CD4-positive, alpha-beta T cell treated with Interleukin-21 for 1 hour (primary cell): ENCODE measurements around the gene KAT7.

Experiments used
- DNase-seq: peaks from one replicate; pipeline ENCODE4 v3.0.0-alpha.2; 2020

Gene KAT7

DNA sequence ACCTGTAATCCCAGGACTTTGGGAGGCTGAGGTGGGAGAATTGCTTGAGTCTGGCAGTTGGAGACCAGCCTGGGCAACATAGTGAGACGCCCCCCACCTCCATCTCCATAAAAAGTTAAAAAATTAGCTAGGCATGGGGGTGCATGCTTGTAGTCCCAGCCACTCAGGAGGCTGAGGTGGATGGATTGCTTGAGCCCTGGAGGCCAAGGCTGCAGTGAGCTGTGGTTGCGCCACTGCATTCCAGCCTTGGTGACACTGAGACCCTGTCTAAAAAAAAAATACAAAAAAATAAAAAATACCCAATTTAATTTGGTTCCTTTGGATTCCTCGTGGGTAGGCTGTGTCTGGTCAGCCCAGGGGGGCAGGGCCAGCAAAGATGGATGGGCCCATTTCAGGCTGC, 85.4 kb downstream of the KAT7 start:
- DNase-seq = no peak

DNA sequence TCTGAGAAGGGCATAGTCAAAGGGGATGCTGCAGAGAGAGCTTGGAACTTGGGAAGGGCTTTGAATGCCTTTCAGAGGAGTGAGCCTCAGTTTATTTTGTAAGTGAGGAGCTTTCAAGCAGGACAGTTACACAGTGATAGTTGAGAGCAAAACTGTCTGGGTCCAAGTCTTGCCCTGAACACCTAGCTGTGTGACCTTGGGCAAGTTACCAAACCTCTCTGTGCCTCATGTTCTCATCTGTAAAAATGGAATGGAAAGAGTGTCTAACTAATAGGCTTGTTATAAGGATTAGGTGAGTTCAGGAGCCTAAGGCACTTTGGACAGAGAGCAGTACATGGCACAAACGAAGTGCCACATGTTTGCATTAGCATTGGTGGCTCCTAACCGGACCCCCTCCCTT, 86.4 kb downstream of the KAT7 start:
- DNase-seq = no peak

DNA sequence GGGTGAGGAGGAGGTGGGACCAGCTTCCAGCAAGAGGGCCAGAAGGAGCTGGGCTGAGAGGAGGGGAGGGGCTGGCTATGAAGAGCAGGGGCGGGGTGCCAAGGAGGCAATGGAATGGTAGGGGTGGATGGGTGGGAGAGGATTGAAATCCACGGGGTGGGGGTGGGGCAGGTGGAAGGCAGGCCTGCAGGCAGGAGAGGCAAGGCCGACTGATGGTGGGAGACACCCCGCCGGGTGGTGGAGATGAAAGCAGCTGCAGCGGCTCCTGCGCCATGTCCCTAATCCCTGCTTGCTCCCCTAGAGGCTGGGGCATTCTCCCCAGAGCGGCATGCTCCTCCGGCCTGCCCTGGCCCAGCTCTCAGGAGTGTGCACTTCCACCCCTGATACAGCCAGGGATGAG, 87.2 kb downstream of the KAT7 start:
- DNase-seq = no peak

DNA sequence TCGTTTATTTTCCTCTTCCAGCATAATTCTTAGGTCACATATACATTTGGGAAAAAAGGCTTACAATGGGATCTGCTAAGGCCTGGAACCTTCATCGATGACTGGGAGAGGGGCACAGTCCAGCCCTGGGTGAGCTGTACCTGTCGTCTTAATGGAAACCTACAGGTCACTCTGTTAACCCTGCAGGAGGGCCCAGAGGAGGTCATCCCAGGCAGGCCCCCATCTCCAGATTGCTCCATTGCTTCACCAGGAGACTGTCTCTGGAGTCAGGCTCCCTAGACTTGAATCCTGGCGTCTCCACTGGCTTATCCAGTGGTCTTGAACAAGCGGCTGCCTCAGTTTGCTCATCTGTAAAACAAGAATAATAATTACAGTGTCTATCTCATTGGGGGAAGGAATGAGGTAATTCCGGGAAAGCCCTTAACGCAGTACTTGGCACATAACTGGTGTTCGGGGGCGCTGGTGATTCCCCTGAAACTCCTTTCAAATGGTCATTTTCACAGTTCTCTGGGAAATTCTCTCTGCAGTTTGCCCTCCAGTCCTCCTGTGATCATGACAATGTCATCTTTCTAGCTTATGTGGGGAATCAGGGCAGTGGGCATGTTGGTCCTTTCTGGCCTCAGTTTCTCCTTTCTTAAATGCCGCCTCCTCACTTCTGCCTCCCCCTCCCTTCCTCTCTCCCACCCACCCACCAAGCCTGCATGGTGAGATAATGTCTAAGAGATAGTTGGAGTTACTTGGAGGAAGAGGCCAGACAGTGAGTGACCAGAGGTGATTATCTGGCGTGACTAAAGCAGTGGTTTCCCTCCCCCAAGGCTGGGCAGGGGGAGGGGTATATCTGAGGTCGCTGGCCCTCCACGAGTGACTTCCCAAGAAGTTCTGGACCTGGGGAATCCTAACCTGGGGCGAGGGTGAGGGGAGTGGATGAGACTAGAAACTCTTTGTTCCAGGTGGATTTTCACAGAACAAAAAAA, 90.7 kb downstream of the KAT7 start:
- no peak for DNase-seq

DNA sequence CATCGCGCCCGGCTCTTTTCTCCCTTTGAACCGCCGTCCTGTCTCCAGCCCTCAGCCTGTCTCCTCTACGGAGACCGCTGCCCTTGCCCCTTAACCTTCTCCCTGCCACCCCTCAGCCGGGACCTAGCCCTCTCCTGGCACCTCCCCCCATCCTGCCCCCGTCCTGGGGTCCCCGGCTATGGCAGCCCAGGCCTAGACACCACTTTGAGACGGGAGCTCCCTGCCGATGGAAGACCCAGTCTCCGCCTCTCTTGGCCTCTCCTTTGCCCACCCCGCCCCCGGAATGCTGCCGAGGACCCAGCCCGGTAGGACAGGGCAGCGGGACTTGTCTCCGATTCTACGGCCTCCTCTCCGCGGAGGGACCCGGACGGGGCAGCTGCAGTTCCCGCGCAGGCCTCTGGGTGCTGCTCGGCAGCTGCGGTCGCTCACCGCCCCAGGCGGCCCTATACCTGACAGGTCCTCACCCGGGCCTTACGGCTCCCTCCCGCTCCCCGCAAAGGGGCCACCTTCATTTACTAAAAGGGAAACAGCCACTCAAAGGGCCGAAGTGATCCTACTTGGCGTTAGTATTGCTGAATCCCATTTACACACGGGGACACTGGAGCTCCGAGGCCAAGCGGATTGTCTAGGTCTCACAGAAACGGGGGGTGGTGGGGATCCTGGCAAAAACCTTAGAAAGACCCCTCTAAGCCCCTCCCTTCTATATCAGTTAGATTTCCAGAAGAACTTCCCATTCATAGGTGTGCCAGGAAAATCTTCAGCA, 92.0 kb downstream of the KAT7 start:
- DNase-seq = peak; percentile 69

DNA sequence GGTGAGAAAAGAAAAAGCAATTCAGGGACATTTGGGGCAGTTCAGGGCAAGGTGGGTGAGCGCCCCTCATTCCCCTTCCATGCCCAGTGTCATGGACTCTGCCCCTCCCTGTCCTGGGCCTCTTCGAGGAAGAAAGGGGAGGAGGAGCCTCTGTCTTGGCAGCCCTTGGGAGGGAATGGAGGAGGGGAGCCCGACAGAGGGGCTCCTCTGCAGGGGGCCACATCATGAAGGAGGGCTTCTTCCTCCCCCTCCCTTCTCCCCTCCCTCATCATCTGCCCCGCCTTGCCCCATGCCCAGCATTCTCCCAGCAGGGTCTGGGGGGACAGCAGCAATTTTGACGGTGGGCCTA, 92.5 kb downstream of the KAT7 start:
- no peak for DNase-seq

DNA sequence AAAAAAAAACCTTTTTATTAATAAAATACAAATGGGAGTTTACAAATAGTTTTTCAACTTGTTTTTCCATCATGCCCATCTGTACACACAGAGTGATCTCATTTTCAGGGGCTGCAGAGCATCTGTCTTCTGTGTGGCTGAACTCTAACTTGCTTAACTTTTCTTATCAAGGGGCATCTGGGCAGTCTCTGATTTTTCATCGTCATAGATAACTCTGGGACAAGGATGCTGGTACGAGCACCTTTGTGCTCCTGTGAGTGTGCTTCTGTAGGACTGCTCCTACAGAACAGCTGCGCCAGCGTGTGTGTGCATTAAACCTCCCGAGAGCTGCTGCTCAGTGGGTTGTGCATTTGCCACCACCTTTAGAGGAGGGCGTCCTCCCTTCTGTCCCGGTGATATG, 94.0 kb downstream of the KAT7 start:
- DNase-seq = no peak
